ENCODE data around the gene GPHB5. TPM values are rescaled to one million over a fixed set of nuclear protein-coding genes. Genes with fewer than 3 reads are reported as not detected.

GPHB5 gene
- total RNA-seq, 3 donors from 2014 or later = not detected

DNA sequence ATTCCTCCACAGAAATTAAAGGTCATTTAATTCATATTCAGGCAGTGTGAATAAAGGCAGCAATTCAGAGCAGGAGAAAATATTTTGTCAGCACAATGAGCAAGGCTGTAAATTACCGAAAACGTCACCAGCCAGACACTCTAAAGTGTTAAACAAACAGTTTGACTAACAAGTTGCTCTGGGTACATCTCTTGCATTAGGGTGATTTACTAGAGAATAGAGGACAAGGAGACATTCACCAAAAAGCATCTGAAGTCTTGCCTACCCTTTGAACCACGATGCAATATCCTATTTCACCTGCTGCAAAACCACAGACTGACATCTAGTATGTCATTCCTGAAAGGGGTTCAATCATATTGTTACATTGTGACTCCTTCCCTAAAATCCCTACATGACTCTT lies 27.1 kb upstream of the GPHB5 start:
- Histone ChIP-seq H3K4me3 (no peak overlapping the region), H3K4me1 (ENCODE audit: low read depth) (no peaks in the 10 kb centered on the region), H3K36me3 (ENCODE audit: low read depth) (no peaks in the 10 kb centered on the region), H3K9me3 (no peaks in the 10 kb centered on the region)
- ATAC-seq (no peak), DNase-seq (no peak)
- intact Hi-C loops (cut with DNase I, micrococcal nuclease) = no loop called here
- TF ChIP-seq, protein P1, sequence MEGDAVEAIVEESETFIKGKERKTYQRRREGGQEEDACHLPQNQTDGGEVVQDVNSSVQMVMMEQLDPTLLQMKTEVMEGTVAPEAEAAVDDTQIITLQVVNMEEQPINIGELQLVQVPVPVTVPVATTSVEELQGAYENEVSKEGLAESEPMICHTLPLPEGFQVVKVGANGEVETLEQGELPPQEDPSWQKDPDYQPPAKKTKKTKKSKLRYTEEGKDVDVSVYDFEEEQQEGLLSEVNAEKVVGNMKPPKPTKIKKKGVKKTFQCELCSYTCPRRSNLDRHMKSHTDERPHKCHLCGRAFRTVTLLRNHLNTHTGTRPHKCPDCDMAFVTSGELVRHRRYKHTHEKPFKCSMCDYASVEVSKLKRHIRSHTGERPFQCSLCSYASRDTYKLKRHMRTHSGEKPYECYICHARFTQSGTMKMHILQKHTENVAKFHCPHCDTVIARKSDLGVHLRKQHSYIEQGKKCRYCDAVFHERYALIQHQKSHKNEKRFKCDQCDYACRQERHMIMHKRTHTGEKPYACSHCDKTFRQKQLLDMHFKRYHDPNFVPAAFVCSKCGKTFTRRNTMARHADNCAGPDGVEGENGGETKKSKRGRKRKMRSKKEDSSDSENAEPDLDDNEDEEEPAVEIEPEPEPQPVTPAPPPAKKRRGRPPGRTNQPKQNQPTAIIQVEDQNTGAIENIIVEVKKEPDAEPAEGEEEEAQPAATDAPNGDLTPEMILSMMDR (IDR thresholded peaks at IDR 0.05) = no peak

DNA sequence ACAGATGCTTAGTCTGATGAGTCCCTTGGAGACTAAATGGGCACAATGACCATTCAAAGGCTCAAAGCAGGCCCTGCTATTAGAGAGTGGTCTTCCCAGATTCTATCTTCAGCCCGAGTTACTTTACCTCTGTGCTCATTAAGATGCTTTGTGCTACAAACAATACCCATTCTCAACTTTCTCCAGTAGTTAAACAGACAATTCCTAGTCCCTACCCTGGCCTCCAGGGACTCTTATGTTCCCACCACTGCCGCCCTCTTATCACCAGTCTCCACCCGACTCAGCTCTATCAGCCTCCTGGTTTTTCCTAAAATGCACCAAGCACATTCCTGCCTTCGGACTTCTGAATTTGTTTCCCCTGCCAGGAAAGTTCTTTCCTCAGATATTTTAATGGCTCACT lies 25.6 kb upstream of the GPHB5 start:
- no peak for DNase-seq
- H3K9me3 ChIP-seq = no peaks in the 10 kb centered on the region
- TF ChIP-seq, protein P1 (IDR thresholded peaks at IDR 0.05) = no peak
- H3K4me3 ChIP-seq = no peak overlapping the region
- no peaks in the 10 kb centered on the region for H3K4me1 ChIP-seq (ENCODE audit: low read depth)
- H3K36me3 ChIP-seq (ENCODE audit: low read depth) = no peaks in the 10 kb centered on the region
- intact Hi-C loops (cut with DNase I, micrococcal nuclease) = no loop called here
- no peak for ATAC-seq

DNA sequence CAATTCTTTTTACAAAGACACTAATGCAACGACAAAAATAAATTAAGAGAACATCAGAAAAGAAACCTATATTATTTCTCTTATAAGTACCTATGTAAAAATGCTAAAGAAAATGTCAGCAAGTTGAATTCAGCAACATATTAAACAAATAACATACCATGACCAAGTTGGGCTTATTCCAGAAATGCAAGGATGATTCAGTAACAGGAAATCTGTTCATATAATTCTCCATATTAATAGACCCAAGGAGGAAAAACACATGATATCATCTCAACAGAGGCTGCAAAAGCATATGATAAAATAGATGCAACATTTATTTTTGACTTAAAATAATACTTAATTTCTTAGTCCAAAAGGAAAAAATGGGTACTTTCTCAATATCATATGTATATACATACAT lies 25.1 kb upstream of the GPHB5 start:
- no peak for DNase-seq
- intact Hi-C loops (cut with DNase I, micrococcal nuclease) = no loop called here
- Histone ChIP-seq H3K4me3 (no peak overlapping the region), H3K36me3 (ENCODE audit: low read depth) (no peaks in the 10 kb centered on the region), H3K4me1 (ENCODE audit: low read depth) (no peaks in the 10 kb centered on the region), H3K9me3 (no peaks in the 10 kb centered on the region)
- TF ChIP-seq, protein P1 (IDR thresholded peaks at IDR 0.05) = no peak
- ATAC-seq = no peak

DNA sequence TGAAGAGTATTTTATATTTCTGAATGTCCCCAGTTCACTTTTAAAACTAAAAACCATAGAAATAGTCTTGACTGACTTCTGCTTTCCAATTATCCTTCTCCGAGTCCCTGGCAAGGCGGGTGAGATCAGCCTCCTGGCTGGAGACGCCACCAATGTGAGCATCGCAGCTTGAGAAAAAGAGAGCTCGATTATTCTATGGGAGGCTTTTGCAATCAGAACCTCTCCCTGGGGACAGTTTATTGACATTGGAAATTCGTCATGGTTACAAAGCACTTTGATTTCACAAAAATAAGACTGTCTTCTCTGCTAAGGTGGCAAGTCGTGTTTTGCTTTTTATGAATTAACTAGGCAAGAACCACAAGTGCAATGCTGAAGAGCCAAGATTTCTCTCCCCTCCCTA lies 23.6 kb upstream of the GPHB5 start:
- ATAC-seq = no peak
- Histone ChIP-seq H3K9me3 (no peaks in the 10 kb centered on the region), H3K4me1 (ENCODE audit: low read depth) (no peaks in the 10 kb centered on the region), H3K4me3 (no peak overlapping the region), H3K36me3 (ENCODE audit: low read depth) (no peaks in the 10 kb centered on the region)
- intact Hi-C loops (cut with DNase I, micrococcal nuclease) = no loop called here
- DNase-seq = no peak
- TF ChIP-seq, protein P1 (IDR thresholded peaks at IDR 0.05) = no peak

DNA sequence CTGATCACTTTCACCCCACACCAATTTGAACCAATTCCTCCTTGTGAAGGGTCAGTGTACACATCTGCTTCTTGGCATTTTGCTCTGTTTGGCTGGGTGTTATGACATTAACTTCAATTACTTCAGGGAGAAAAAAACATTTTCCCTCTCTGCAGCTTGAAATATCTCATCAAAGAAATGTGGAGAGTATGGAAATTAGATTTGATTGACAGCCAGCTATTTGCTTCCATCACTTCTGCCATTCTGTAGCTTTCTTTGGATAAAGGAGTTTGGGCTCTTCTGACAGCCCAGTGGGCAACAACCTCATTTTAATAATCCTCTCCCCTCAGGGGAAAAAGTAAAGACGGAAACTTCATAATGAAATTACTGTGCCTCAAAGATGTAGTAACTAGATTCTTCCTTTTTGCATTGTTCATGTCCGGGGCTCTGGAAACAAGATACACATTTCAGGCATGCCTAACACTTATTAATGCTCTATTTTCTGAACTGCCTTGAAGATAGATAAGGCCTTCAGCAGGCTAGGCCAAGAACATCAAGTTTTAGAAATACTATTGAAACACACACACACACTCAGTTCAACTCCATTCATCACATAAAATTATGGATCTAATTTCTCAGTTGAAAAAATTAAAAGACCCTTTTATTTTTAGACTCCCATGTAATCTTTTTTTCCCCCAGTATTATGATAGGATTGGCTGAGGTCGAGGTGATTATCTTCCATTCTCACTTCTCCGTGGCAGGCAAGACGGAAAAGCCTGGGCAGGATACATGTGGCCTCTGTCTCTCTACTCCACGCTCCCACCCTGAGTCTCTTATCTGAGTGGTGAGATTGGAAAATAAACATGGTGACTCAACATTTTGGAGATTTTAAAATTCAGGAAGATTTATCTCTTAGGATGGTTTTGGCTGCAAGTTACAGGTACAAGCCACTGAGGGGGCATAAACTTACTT lies 10.3 kb upstream of the GPHB5 start:
- Histone ChIP-seq H3K36me3 (ENCODE audit: low read depth) (no peaks in the 10 kb centered on the region), H3K4me3 (no peak overlapping the region), H3K9me3 (no peaks in the 10 kb centered on the region), H3K4me1 (ENCODE audit: low read depth) (no peaks in the 10 kb centered on the region)
- ATAC-seq = no peak
- DNase-seq = no peak
- TF ChIP-seq, protein P1 (IDR thresholded peaks at IDR 0.05) = no peak
- intact Hi-C loops (cut with DNase I, micrococcal nuclease) = no loop called here
